ENCODE results near the gene INPP5A.

Gene INPP5A

GRCh38 chr10:132606536-132607316 lies 69.1 kb downstream of the INPP5A start:
- Histone ChIP-seq H3K27ac (no peak overlapping the region), H3K27me3 (replicated peaks) (no peaks in the 10 kb centered on the region), H3K36me3 (replicated peaks) (no peaks in the 10 kb centered on the region), H3K4me3 (ENCODE audit: low read depth, low read length) (peak overlapping the region; percentile 1)
- in situ Hi-C loops (cut with HindIII; ENCODE audit: low pct_ligation_motif_present, low sequenced_read_pairs) = no loop called here
- DNase-seq = peak; percentile 41
- no peak for TF ChIP-seq CTCF (IDR thresholded peaks at IDR 0.05; ENCODE audit: low read depth, low read length, missing control alignments)

GRCh38 chr10:132607491-132607890 lies 69.9 kb downstream of the INPP5A start:
- no peak overlapping the region for H3K4me3 ChIP-seq (ENCODE audit: low read depth, low read length)
- no peak for DNase-seq
- in situ Hi-C loops (cut with HindIII; ENCODE audit: low pct_ligation_motif_present, low sequenced_read_pairs) = no loop called here
- H3K27ac ChIP-seq = no peak overlapping the region
- H3K36me3 ChIP-seq (replicated peaks) = no peaks in the 10 kb centered on the region
- H3K27me3 ChIP-seq (replicated peaks) = no peaks in the 10 kb centered on the region
- no peak for TF ChIP-seq CTCF (IDR thresholded peaks at IDR 0.05; ENCODE audit: low read depth, low read length, missing control alignments)

- H3K36me3 ChIP-seq (replicated peaks) = no peaks in the 10 kb centered on the region
- DNase-seq = no peak
- no peak overlapping the region for H3K4me3 ChIP-seq (ENCODE audit: low read depth, low read length)
- no peak overlapping the region for H3K27ac ChIP-seq
- TF ChIP-seq CTCF (IDR thresholded peaks at IDR 0.05; ENCODE audit: low read depth, low read length, missing control alignments) = no peak
- no peaks in the 10 kb centered on the region for H3K27me3 ChIP-seq (replicated peaks)
- in situ Hi-C loops (cut with HindIII; ENCODE audit: low pct_ligation_motif_present, low sequenced_read_pairs) = no loop called here
Measured at GRCh38 chr10:132607961-132608495, 70.4 kb downstream of the INPP5A start.

- no peak overlapping the region for H3K27ac ChIP-seq
- no peaks in the 10 kb centered on the region for H3K27me3 ChIP-seq (replicated peaks)
- no peak for TF ChIP-seq CTCF (IDR thresholded peaks at IDR 0.05; ENCODE audit: low read depth, low read length, missing control alignments)
- in situ Hi-C loops (cut with HindIII; ENCODE audit: low pct_ligation_motif_present, low sequenced_read_pairs) = no loop called here
- no peak overlapping the region for H3K4me3 ChIP-seq (ENCODE audit: low read depth, low read length)
- H3K36me3 ChIP-seq (replicated peaks) = no peaks in the 10 kb centered on the region
- DNase-seq = no peak
Measured at GRCh38 chr10:132608511-132609195, 71.1 kb downstream of the INPP5A start.

- Histone ChIP-seq H3K36me3 (replicated peaks) (no peaks in the 10 kb centered on the region), H3K27ac (no peak overlapping the region), H3K27me3 (replicated peaks) (no peaks in the 10 kb centered on the region), H3K4me3 (ENCODE audit: low read depth, low read length) (no peak overlapping the region)
- TF ChIP-seq CTCF (IDR thresholded peaks at IDR 0.05; ENCODE audit: low read depth, low read length, missing control alignments) = no peak
- in situ Hi-C loops (cut with HindIII; ENCODE audit: low pct_ligation_motif_present, low sequenced_read_pairs) = no loop called here
- no peak for DNase-seq
Measured at GRCh38 chr10:132609211-132609610, 71.6 kb downstream of the INPP5A start.
